Muscle layer of colon (tissue), 2 donors: Measurements from ENCODE around the gene TIE1.

ENCODE experiments used
- H3K27ac ChIP-seq: one replicate; pipeline ENCODE4 v1.7.0; 2013; ENCODE audit warnings: low read depth, mild to moderate bottlenecking, low read length, moderate library complexity
- H3K27me3 ChIP-seq, 2 donors: one replicate each; pipeline ENCODE4 v1.7.0; 2013; ENCODE audit warnings: low read length in 2 of 2, mild to moderate bottlenecking in 2 of 2; ENCODE audit not compliant: insufficient read depth in 2 of 2, control insufficient read depth in 1 of 2
- H3K36me3 ChIP-seq: one replicate; pipeline ENCODE4 v1.7.0; 2013; ENCODE audit warnings: mild to moderate bottlenecking, low read length; ENCODE audit not compliant: insufficient read depth
- H3K4me1 ChIP-seq: one replicate; pipeline ENCODE4 v1.7.0; 2013; ENCODE audit warnings: mild to moderate bottlenecking, low read length; ENCODE audit not compliant: insufficient read depth
- H3K4me3 ChIP-seq, 2 donors: one replicate each; pipeline ENCODE4 v1.7.0; 2013; ENCODE audit warnings: low read length in 2 of 2, low read depth in 1 of 2, mild to moderate bottlenecking in 1 of 2, moderate library complexity in 1 of 2
- H3K9ac ChIP-seq: one replicate; pipeline ENCODE4 v1.7.0; 2013; ENCODE audit warnings: low read length
- H3K9me3 ChIP-seq: one replicate; pipeline ENCODE4 v1.7.0; 2013; ENCODE audit warnings: mild to moderate bottlenecking, low read length
- donor health status: abdominal sarcoma.
- donor health status: Adenocarcinoma of cecum.

The TIE1 gene

DNA sequence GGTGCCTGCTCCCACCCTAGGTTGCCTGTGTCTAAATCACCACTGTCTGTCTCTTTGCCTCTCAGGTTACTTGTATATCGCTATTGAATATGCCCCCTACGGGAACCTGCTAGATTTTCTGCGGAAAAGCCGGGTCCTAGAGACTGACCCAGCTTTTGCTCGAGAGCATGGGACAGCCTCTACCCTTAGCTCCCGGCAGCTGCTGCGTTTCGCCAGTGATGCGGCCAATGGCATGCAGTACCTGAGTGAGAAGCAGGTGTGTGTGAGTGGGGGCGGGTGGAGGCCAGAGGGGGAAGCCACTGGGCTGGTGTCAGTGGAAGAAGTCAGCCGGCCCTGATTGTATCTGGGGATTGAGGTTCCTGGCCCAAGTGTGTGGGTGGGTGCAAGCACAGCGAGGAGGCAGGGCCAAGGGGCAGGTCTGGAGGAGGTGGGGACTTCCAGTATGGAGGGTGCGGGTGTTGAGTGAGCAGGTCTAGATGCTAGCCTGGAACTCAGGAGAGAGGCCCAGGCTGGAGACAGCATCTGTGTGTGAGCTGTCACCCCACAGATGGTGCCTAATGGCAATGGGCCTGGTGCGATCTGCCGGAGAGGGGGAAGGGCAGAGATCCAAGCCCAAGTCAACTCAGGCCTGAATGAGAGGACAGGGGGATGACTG lies 17.2 kb downstream of the TIE1 start:
- Histone ChIP-seq H3K27ac (no peak overlapping the region), H3K9ac (no peak overlapping the region)

DNA sequence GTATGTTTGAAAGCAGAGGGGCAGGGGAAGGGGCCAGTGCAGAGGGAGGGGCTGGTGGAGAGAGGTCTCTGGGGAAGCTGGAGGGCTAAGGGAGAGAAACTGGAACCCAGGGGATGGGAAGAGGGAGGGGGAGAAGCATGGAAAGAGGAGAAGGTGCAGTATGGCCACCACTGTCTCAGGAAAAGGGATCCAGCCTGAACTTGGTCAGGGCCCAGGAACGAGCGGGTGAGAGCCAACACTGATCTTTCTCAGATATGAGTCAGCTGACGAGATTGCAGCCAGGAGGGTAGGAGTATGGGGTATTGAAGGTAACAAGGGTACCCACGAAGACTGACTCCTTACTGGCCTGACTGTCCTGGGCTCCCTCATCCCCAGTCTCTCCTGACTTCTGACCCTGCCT lies 18.0 kb downstream of the TIE1 start:
- Histone ChIP-seq H3K9me3 (no peaks in the 10 kb centered on the region), H3K27ac (no peak overlapping the region), H3K36me3 (no peaks in the 10 kb centered on the region), H3K27me3 (no peaks in the 10 kb centered on the region), H3K4me3 (no peak overlapping the region), H3K4me1 (no peaks in the 10 kb centered on the region), H3K9ac (no peak overlapping the region)

More for the DNA sequence above, 17.2 kb downstream of the TIE1 start:
- H3K36me3 ChIP-seq = no peaks in the 10 kb centered on the region
- no peaks in the 10 kb centered on the region for H3K4me1 ChIP-seq
- no peaks in the 10 kb centered on the region for H3K9me3 ChIP-seq
- H3K4me3 ChIP-seq = no peak overlapping the region
- no peaks in the 10 kb centered on the region for H3K27me3 ChIP-seq

DNA sequence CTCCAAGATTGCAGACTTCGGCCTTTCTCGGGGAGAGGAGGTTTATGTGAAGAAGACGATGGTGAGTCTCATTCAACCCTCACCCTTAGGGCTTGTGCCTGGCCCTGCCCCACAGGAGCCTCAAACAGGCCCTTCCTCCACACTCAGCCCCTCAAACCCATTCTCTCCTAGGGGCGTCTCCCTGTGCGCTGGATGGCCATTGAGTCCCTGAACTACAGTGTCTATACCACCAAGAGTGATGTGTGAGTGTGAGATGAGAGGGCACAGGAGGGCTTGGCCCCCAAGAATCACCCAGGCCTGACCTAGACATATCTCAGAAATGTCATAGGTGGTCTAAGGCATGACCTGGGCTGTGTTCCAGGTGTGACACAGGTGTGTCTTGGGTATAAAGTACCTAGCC lies 18.5 kb downstream of the TIE1 start:
- no peak overlapping the region for H3K9ac ChIP-seq

DNA sequence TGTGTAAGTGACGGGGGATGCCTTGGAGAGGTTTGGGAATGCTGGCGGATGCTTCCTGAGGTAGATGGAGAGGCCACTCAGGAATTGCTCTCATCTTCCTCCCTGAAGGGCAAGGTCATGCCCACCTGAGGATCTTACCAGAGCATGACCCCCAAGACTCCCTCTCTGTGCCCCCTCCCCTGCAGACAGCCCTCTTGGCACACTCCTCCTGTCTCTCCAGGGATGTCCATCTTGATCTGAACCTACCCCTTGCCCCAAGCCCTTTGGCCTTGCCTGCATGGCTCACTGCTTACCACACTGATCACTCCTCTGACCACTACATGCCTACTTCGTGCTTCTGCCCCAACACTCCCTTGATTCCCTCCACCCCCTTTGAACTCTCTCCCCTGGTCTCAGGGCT lies 19.0 kb downstream of the TIE1 start:
- H3K4me3 ChIP-seq = no peak overlapping the region
- H3K9ac ChIP-seq = no peak overlapping the region
- no peaks in the 10 kb centered on the region for H3K4me1 ChIP-seq
- H3K36me3 ChIP-seq = no peaks in the 10 kb centered on the region
- no peaks in the 10 kb centered on the region for H3K27me3 ChIP-seq
- no peak overlapping the region for H3K27ac ChIP-seq
- no peaks in the 10 kb centered on the region for H3K9me3 ChIP-seq

More for the DNA sequence above, 18.5 kb downstream of the TIE1 start:
- no peak overlapping the region for H3K4me3 ChIP-seq
- H3K4me1 ChIP-seq = no peaks in the 10 kb centered on the region
- no peaks in the 10 kb centered on the region for H3K36me3 ChIP-seq
- H3K27me3 ChIP-seq = no peaks in the 10 kb centered on the region
- no peak overlapping the region for H3K27ac ChIP-seq
- H3K9me3 ChIP-seq = no peaks in the 10 kb centered on the region

DNA sequence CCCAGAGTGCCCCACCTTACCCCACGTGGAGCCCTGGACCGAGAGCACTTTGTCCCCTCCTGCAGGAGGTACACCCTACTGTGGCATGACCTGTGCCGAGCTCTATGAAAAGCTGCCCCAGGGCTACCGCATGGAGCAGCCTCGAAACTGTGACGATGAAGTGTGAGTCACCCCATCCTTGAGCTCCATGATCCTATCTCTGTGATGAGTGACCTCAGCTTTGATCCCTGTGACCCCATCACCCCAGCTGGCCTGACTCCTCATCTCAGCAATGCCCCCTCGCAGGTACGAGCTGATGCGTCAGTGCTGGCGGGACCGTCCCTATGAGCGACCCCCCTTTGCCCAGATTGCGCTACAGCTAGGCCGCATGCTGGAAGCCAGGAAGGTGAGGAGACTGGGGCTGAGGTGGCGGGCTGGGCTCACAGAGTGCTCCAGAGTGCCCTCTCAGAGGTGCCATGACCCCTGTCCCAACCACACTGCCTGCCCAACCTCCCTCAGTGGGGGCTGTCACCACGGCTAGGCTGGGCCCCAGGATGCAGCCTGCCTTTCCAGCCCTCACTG lies 20.6 kb downstream of the TIE1 start:
- Histone ChIP-seq H3K4me1 (no peaks in the 10 kb centered on the region), H3K9ac (no peak overlapping the region), H3K36me3 (no peaks in the 10 kb centered on the region), H3K27me3 (no peaks in the 10 kb centered on the region), H3K27ac (no peak overlapping the region), H3K9me3 (no peaks in the 10 kb centered on the region), H3K4me3 (no peak overlapping the region)

DNA sequence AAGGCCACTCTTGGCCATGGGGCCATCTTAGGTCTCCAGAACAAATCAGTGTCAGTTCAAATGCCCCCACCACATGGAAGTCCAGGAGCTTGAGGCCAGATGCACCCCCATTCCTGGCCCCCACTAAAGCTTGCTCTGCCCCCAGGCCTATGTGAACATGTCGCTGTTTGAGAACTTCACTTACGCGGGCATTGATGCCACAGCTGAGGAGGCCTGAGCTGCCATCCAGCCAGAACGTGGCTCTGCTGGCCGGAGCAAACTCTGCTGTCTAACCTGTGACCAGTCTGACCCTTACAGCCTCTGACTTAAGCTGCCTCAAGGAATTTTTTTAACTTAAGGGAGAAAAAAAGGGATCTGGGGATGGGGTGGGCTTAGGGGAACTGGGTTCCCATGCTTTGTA lies 21.7 kb downstream of the TIE1 start:
- H3K9me3 ChIP-seq = no peaks in the 10 kb centered on the region
- H3K36me3 ChIP-seq = no peaks in the 10 kb centered on the region
- H3K9ac ChIP-seq = no peak overlapping the region
- H3K4me3 ChIP-seq = no peak overlapping the region
- H3K27ac ChIP-seq = no peak overlapping the region
- H3K27me3 ChIP-seq = no peaks in the 10 kb centered on the region
- no peaks in the 10 kb centered on the region for H3K4me1 ChIP-seq

DNA sequence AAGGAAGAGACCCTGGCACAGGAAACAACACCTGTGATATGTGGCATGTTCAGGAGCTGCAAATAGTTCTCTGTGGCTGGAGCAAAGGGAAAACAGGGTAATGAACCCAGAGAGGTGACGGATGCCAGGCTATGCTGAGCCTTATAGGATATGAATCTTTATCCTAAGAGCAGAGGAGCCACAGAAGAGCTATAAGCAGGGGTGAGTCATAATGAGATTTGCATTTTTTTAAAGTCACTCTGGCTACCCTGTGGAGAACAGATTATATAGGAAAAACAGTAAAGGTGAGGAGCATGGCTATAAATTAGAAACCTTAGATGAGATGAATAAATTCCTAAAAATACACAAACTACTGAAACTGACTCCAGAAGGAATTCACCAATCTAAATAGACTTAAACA lies 24.0 kb downstream of the TIE1 start:
- H3K9ac ChIP-seq = no peak overlapping the region
- H3K4me3 ChIP-seq = no peak overlapping the region
- peaks cover 5% of the 10 kb centered on the region for H3K9me3 ChIP-seq
- H3K27me3 ChIP-seq = no peaks in the 10 kb centered on the region
- H3K36me3 ChIP-seq = no peaks in the 10 kb centered on the region
- H3K4me1 ChIP-seq = no peaks in the 10 kb centered on the region
- no peak overlapping the region for H3K27ac ChIP-seq

DNA sequence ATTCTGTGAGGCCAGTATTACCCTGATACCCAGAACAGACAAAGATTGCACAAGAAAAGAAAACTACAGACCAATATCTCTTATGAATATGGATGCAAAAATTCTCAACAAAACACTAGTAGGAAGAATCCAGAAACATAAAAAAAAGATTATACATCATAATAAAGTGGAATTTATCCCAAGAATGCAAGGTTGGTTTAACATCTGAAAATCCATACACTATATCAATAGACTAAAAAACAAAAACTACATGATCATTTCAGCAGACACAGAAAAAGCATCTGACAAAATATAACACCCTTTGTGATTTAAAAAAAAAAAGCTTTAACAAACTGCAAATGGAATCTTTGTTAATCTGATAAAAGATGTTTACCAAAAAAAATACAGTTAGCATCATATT lies 24.6 kb downstream of the TIE1 start:
- Histone ChIP-seq H3K4me1 (no peaks in the 10 kb centered on the region), H3K4me3 (no peak overlapping the region), H3K27me3 (no peaks in the 10 kb centered on the region), H3K36me3 (no peaks in the 10 kb centered on the region), H3K9me3 (peaks cover 5% of the 10 kb centered on the region), H3K9ac (no peak overlapping the region), H3K27ac (no peak overlapping the region)

DNA sequence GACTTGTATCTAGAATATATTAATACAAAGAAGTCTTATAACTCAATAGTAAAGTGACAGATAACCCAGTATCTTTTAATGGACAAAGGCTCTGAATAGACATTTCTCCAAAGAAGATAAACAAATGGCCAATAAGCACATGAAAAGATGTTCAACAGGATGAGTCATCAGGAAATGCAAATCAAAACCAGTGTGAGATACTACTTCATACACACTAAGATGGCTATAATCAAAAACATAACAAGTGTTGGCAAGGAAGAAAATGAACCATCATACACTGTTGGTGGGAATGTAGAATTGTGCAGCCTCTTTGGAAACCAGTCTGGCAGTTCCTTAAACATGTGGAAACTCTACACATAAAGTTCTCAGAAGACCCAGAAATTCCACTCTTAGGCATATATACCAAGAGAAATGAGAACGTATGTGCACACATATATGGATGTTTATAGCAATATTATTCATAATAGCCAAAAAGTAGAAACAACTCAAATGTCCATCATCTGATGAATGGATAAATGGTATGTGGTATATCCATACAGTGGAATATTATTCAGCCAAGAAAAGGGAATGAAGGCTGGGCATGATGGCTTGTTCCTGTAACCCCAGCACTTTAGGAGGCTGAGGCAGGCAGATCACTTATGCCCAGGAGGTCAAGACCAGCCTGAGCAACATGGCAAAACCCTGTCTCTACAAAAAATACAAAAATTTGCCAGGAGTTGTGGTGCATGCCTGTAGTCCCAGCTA lies 26.9 kb downstream of the TIE1 start:
- H3K4me3 ChIP-seq = no peak overlapping the region

DNA sequence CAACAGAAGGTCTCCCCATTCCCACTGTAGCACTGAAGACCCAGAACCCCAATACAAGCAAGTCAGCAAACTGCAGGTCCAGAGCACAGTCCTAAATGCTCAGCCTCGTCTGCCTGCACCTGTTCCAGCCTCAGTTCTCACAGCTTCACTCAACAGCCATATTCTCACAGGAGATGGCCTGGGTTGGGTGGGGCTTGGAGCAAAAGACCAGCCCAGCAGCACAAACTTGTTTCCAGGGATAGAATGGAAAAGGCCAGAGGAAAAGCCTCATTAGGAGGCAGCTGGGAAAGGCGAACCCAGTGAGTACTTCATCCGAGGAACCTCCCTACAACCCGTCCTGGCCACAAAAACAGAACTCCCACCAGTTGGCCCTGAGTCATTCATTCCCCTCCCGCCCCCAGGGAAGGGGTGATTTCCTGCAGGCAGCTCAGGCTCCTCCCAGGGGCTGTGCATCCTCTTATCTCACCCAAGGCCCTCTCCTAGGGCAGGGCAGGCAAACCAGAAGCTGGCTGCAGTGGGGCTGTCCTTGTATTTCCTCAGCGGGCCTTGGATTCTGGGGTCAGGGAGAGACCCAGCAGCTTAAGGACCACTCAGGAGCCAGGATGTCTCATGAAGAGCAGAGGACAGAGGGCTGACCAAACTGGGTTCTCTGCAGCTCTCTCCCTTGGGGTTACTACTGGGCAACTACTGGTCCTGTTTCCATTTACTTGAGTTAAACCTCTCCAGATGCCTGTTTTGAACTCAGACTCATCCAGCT lies 29.4 kb downstream of the TIE1 start:
- Histone ChIP-seq H3K27me3 (no peaks in the 10 kb centered on the region), H3K9me3 (peaks cover 5% of the 10 kb centered on the region), H3K27ac (no peak overlapping the region), H3K36me3 (no peaks in the 10 kb centered on the region), H3K9ac (no peak overlapping the region), H3K4me1 (no peaks in the 10 kb centered on the region), H3K4me3 (no peak overlapping the region)

More for the DNA sequence above, 26.9 kb downstream of the TIE1 start:
- Histone ChIP-seq H3K36me3 (no peaks in the 10 kb centered on the region), H3K27me3 (no peaks in the 10 kb centered on the region), H3K4me1 (no peaks in the 10 kb centered on the region), H3K9me3 (peaks cover 5% of the 10 kb centered on the region), H3K9ac (no peak overlapping the region), H3K27ac (no peak overlapping the region)

DNA sequence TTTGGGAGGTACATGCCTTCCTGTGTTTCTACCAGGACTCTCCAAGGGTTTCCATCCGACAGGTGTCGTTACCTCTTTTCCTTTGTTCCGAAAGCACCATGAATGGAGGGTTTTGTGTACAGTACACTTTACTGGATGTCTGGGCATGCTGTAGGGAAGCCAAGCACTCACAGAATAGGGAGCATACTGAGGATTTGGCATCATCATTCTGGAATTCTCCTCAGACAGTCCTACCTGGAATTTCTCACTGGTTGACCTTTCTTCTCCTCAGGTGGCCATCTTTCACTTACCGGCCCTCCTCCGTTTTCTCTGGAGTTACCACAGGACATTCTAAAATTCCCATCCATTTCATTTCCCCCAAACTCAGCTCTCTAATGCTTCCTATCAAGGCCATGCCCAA lies 30.9 kb downstream of the TIE1 start:
- Histone ChIP-seq H3K4me3 (no peak overlapping the region), H3K36me3 (no peaks in the 10 kb centered on the region), H3K27me3 (no peaks in the 10 kb centered on the region), H3K4me1 (no peaks in the 10 kb centered on the region), H3K9ac (no peak overlapping the region), H3K9me3 (peaks cover 5% of the 10 kb centered on the region), H3K27ac (no peak overlapping the region)
